ENCODE measurements around the gene CD55.
A peak's percentile ranks its signal among the peaks of the same experiment; 100 is the strongest.

CD55 gene

GRCh38 chr1:207330011-207330710 is 8.7 kb downstream of the CD55 start:
- no peak for DNase-seq (ENCODE audit: low read depth)

DNA sequence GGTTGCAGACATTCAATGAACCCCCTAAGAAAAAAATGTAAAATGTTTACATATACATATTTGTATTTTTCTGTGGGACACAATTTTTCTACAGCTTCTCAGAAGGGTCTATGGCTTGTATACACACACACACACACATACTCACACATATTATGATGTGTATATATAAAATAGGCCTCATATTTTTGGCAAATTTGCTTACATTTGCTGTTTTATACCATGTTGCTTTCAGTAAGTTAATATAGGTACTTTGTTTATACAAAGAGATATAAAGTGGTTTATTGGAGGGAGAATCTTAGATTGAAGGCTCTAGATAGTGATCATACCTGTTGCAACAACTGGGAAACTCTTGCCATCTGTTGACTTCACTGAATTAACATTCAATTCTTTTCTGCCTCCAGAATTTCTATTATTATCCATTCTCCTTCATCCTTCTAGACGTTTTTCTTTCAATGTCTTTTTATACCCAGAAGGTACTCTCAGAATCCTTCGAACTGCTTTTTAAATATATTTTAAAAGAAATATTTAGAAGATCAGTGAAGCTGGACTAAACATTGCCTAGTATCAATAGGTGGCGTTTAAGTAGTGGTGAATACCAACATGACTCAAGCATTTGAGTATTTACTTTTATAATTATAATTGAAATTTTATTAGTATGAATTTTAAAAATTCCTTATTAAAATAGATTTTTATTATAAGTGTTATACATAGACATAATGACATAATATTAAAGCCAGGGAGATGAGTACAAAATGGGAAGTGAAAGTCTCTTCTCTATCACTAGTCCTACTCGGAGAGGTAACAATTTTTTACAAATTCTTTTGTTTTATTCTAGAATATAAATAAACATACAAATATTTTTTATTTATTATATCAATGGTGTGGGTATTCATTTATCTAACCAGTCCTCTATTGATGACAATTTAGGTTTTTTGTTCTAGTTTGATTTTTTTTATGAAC is 10.2 kb downstream of the CD55 start:
- DNase-seq (ENCODE audit: low read depth): no peak

- DNase-seq (ENCODE audit: low read depth): no peak
These were observed 11.6 kb downstream of the CD55 start for GRCh38 chr1:207333009-207333600.

- no peak for DNase-seq (ENCODE audit: low read depth)
These were observed 12.1 kb downstream of the CD55 start for GRCh38 chr1:207333620-207334019.

- no peak for DNase-seq (ENCODE audit: low read depth)
These were observed 12.9 kb downstream of the CD55 start for GRCh38 chr1:207334337-207334736.

- no peak for DNase-seq (ENCODE audit: low read depth)
These were observed 13.7 kb downstream of the CD55 start for GRCh38 chr1:207335138-207335537.

GRCh38 chr1:207335695-207336363 is 14.4 kb downstream of the CD55 start:
- DNase-seq (ENCODE audit: low read depth): peak; percentile 65

GRCh38 chr1:207336559-207337467 is 15.3 kb downstream of the CD55 start:
- DNase-seq (ENCODE audit: low read depth): peak; percentile 78

- DNase-seq (ENCODE audit: low read depth): no peak
These were observed 20.9 kb downstream of the CD55 start for GRCh38 chr1:207342332-207342731.

- DNase-seq (ENCODE audit: low read depth): no peak
These were observed 22.2 kb downstream of the CD55 start for GRCh38 chr1:207343675-207344074.

DNA sequence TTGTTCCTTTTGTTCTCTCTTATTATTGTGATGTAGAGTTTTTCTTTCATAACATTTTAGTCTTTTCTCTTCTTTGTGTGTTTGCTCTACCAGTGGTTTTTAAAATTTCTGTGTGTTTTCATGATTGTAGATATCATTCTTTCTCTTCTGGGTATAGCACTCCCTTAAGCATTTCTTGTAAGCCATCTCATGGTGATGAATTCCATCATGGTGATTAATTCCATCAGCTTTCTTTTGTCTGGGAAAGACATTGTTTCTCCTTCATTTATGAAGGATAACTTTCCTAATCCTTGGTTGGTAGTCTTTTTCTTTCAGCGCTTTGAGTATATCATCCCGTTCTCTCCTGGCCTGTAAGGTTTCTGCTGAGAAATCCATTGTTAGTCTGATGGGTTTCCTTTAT is 22.7 kb downstream of the CD55 start:
- peak; percentile 37 for DNase-seq (ENCODE audit: low read depth)

GRCh38 chr1:207345644-207346477 is 24.4 kb downstream of the CD55 start:
- DNase-seq (ENCODE audit: low read depth): no peak

- DNase-seq (ENCODE audit: low read depth): no peak
These were observed 25.0 kb downstream of the CD55 start for GRCh38 chr1:207346513-207346912.

DNA sequence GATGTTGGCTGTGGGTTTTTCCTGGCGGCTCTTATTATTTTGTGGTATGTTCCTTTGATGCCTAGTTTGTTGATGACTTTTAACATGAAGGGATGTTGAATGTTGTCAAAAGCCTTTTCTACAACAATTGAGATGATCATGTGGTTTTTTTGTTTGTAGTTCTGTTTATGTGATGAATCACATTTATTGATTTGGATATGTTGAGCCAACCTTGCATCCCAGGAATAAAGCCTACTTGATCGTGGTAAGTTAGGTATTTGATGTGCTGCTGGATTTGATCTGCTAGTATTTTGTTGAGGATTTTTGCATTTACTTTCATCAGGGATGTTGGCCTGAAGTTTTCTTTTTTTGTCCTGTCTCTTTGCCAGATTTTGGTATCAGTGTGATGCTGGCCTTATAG is 28.5 kb downstream of the CD55 start:
- no peak for DNase-seq (ENCODE audit: low read depth)

GRCh38 chr1:207352554-207352953 is 31.1 kb downstream of the CD55 start:
- no peak for DNase-seq (ENCODE audit: low read depth)

DNA sequence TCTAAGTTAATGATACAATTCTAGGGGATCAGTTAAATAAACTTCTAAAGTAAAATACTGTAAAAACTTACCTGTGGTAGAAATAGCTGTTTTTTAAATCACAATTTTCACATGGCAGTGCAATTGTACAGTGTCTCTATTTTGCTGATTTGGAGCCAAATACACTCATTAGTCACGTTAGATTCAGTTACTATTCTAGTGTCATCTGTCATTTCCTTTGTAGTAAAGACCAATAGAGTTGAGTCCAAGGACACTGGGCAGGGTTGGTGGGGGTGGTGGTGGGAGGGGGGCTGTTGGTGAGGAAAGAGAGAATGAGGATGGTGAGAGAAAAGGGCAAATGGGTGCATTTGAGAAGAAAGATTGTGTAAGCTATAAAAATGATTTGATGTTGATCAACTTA is 33.6 kb downstream of the CD55 start:
- DNase-seq (ENCODE audit: low read depth): no peak

- DNase-seq (ENCODE audit: low read depth): no peak
These were observed 34.2 kb downstream of the CD55 start for GRCh38 chr1:207355513-207356295.

DNA sequence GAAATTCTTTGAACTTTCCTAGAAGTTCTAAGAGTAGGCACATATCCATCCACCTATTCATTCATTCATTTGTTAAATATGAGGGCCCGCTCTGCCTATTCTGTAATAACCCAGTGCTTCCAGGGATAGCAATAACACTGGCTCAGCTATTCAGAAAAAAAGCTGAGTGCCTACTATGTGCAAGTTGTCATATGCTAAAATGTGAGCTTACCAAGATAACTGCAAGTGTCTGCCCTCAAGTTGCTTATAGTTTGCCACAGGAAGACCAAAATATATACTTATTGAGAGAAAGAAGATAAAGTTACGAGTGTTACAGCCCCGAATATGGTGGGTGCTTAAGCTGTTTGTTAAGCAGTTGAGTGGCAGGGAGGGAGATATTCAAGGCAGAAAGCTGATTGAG is 39.6 kb downstream of the CD55 start:
- no peak for DNase-seq (ENCODE audit: low read depth)

GRCh38 chr1:207361889-207362288 is 40.4 kb downstream of the CD55 start:
- no peak for DNase-seq (ENCODE audit: low read depth)

Data from amniotic epithelial cell (primary cell).